GM12878 (cell line): ENCODE measurements around the gene ERC1. TPM values are rescaled to one million over a fixed set of nuclear protein-coding genes. Genes with fewer than 3 reads are reported as not detected.

Experiments
- ATAC-seq: fragments of 200-7000 bp; cut with Tn5 transposase; 3 replicates; pipeline ENCODE4 v1.9.1; 2020; ENCODE audit warnings: mild to moderate bottlenecking, moderate library complexity
- BruUV-seq: library from RNA; stranded (reverse); fragments of 400-500 nt; replicated peaks from 2 replicates; lab custom pipeline; 2021; lab: Mats Ljungman, UMichigan
- CTCF ChIA-PET: fragments of 300-600 bp; sonication (Branson Sonifier 250); formaldehyde crosslinking; extraction: SDS; loops from one replicate; lab custom pipeline; 2021; ENCODE audit warnings: inconsistent platforms; lab: Yijun Ruan, JAX
- POLR2A ChIA-PET: fragments of 350-600 bp; formaldehyde crosslinking; extraction: SDS; loops from one replicate; lab custom pipeline; 2021; ENCODE audit warnings: inconsistent platforms; lab: Charles Lee
- RAD21 ChIA-PET: fragments of 300-600 bp; sonication (Branson Sonifier 250); formaldehyde crosslinking; loops from one replicate; lab custom pipeline; 2023; ENCODE audit warnings: antibody characterized with exemption; ENCODE audit not compliant: unreplicated experiment; lab: Charles Lee
- SMC1A ChIA-PET: fragments of 300-600 bp; sonication (Branson Sonifier 250); formaldehyde crosslinking; loops from one replicate; lab custom pipeline; 2023; ENCODE audit not compliant: unreplicated experiment, uncharacterized antibody; lab: Charles Lee
- DNase-seq: peaks from one replicate; pipeline ENCODE4 v3.0.0-alpha.2; 2011; ENCODE audit warnings: low read depth, low spot score
- FAIRE-seq: peaks from 3 replicates; lab custom pipeline; 2011; peaks lifted over from hg19 to GRCh38; lab: Jason Lieb, UNC
- H2AFZ ChIP-seq: 2 replicates; pipeline ENCODE4 v1.6.0; 2011; ENCODE audit warnings: low read depth, low read length, control low read depth; ENCODE audit not compliant: control insufficient read depth
- H3K27ac ChIP-seq: 2 replicates; pipeline ENCODE4 v1.5.1; 2011; ENCODE audit warnings: control low read depth; ENCODE audit not compliant: control insufficient read depth, insufficient read depth
- H3K27me3 ChIP-seq, 2 experiments: replicated peaks in 1 of 2; 2 replicates each; pipeline versions ENCODE4 v1.6.0 to v1.6.1; 2011; ENCODE audit warnings: low read length in 1 of 2; ENCODE audit not compliant: control insufficient read depth in 2 of 2, insufficient read depth in 2 of 2
- H3K36me3 ChIP-seq, 2 experiments: 2 replicates each; pipeline ENCODE4 v1.5.1; 2011; ENCODE audit warnings: low read length in 1 of 2; ENCODE audit not compliant: control insufficient read depth in 2 of 2, insufficient read depth in 2 of 2
- H3K4me1 ChIP-seq: 2 replicates; pipeline ENCODE4 v1.6.1; 2011; ENCODE audit warnings: mild to moderate bottlenecking, low read length, moderate library complexity, mixed read lengths; ENCODE audit not compliant: control insufficient read depth, insufficient read depth
- H3K4me2 ChIP-seq: 2 replicates; pipeline ENCODE4 v1.6.0; 2011; ENCODE audit warnings: control low read depth; ENCODE audit not compliant: control insufficient read depth, insufficient read depth
- H3K4me3 ChIP-seq: fragments of 200-600 bp; sonication (generic); 2 replicates; pipeline ENCODE4 v1.5.1; 2016
- H3K79me2 ChIP-seq: 2 replicates; pipeline ENCODE4 v1.6.0; 2011; ENCODE audit warnings: low read length; ENCODE audit not compliant: control insufficient read depth, insufficient read depth
- H3K9ac ChIP-seq: 2 replicates; pipeline ENCODE4 v1.8.0; 2011; ENCODE audit warnings: low read length, control low read depth, mixed read lengths; ENCODE audit not compliant: control insufficient read depth, insufficient read depth
- H3K9me3 ChIP-seq: replicated peaks from 3 replicates; pipeline ENCODE4 v1.5.1; 2011; ENCODE audit warnings: mild to moderate bottlenecking, low read length; ENCODE audit not compliant: control insufficient read depth, insufficient read depth
- H4K20me1 ChIP-seq: 2 replicates; pipeline ENCODE4 v1.6.0; 2011; ENCODE audit not compliant: control insufficient read depth, insufficient read depth
- BCL11A ChIP-seq: IDR thresholded peaks from 2 replicates; pipeline ENCODE4 v1.6.1; 2011; ENCODE audit warnings: low read depth, low read length
- BRCA1 ChIP-seq: IDR thresholded peaks from 2 replicates; pipeline ENCODE4 v1.6.1; 2011; ENCODE audit warnings: low read depth, low read length, improper control_type of control experiment
- EGR1 ChIP-seq, 2 experiments: IDR thresholded peaks; 1 replicate in 1 of 2; 2 replicates in 1 of 2; pipeline ENCODE4 v1.6.1; 2011 to 2012; ENCODE audit warnings: low read depth in 2 of 2, low read length in 2 of 2, borderline replicate concordance in 1 of 2, mild to moderate bottlenecking in 1 of 2, moderate library complexity in 1 of 2
- IKZF1 ChIP-seq: fragments of 450-650 bp; conservative IDR thresholded peaks from 2 replicates; pipeline ENCODE4 v1.6.1; 2017; ENCODE audit warnings: antibody characterized with exemption, mild to moderate bottlenecking
- IRF4 ChIP-seq: IDR thresholded peaks from 2 replicates; pipeline ENCODE4 v1.6.1; 2011; ENCODE audit warnings: low read depth, low read length
- MEF2B ChIP-seq: fragments of 450-650 bp; IDR thresholded peaks from 2 replicates; pipeline ENCODE4 v1.6.1; 2018; ENCODE audit warnings: mild to moderate bottlenecking, moderate library complexity; ENCODE audit not compliant: partially characterized antibody, poor library complexity, severe bottlenecking
- NR2C2 ChIP-seq: IDR thresholded peaks from 2 replicates; pipeline ENCODE4 v1.6.1; 2011; ENCODE audit warnings: borderline replicate concordance, low read depth; ENCODE audit not compliant: control insufficient read depth, insufficient read length
- PKNOX1 ChIP-seq: fragments of 450-650 bp; IDR thresholded peaks from 2 replicates; pipeline ENCODE4 v1.6.1; 2016; ENCODE audit warnings: mild to moderate bottlenecking
- SMARCA5 ChIP-seq: fragments of 450-650 bp; IDR thresholded peaks from 2 replicates; pipeline ENCODE4 v1.6.1; 2017; ENCODE audit warnings: mild to moderate bottlenecking
- WGBS: methylation state at CpG from one replicate; pipeline ENCODE4 v1.1.6; 2016; ENCODE audit warnings: low lambda C conversion rate; ENCODE audit not compliant: insufficient replicate concordance, insufficient coverage; ENCODE audit errors: missing lambda C conversion rate; 5-methylcytosine and 5-hydroxymethylcytosine counted together
- in situ Hi-C: fragments of 300-500 bp; cut with MboI; formaldehyde crosslinking; loops from 9 replicates; pipeline ENCODE4 v1.14.3; 2018; ENCODE audit warnings: mixed read lengths
- intact Hi-C: fragments of 100-400 bp; cut with micrococcal nuclease; formaldehyde crosslinking; loops from one replicate; pipeline ENCODE4 v1.14.2; 2022; ENCODE audit not compliant: unreplicated experiment
- polyA plus RNA-seq, 11 experiments: library from polyadenylated mRNA; depleted of rRNA in 4 of 11; unstranded in 6 of 11; stranded (reverse) in 5 of 11; fragments of >200 nt; fragmentation: Nextera tagmentation in 4 of 11; fragmentation: Illumina TruSeq in 1 of 11; extraction: Ambion mirVana in 4 of 11; extraction: Trizol in 1 of 11; gene quantifications; 1 replicate in 1 of 11; 2 replicates in 10 of 11; pipeline versions ENCODE4 v1.2.1 to v1.2.3, GENCODE V29; 2011 to 2016; ENCODE audit warnings: inconsistent platforms in 2 of 11, missing spikeins in 2 of 11, low read depth in 1 of 11
- total RNA-seq, 4 experiments: library from RNA; depleted of rRNA in 3 of 4; stranded (reverse); fragments of >200 nt in 3 of 4; fragmentation: Illumina TruSeq in 1 of 4; extraction: Trizol in 1 of 4; gene quantifications; 2 replicates each; pipeline versions ENCODE4 v1.2.1 to v1.2.3, GENCODE V29; 2013 to 2021
- TF ChIP-seq, protein P1 (sequence below): IDR thresholded peaks from 2 replicates; pipeline ENCODE4 v1.6.1; 2012; ENCODE audit warnings: low read length, inconsistent platforms
- TF ChIP-seq, protein P2 (sequence below): fragments of 450-650 bp; IDR thresholded peaks from 2 replicates; pipeline ENCODE4 v1.6.1; 2018; ENCODE audit warnings: borderline replicate concordance, mild to moderate bottlenecking; ENCODE audit not compliant: partially characterized antibody

ERC1 gene
- total and polyA plus RNA-seq, 10 of the 15 experiments (the other 5 are each of a cell fraction or from before 2014, with no cell fraction given): 0.75 to 8.0 (median 5.0) TPM

DNA sequence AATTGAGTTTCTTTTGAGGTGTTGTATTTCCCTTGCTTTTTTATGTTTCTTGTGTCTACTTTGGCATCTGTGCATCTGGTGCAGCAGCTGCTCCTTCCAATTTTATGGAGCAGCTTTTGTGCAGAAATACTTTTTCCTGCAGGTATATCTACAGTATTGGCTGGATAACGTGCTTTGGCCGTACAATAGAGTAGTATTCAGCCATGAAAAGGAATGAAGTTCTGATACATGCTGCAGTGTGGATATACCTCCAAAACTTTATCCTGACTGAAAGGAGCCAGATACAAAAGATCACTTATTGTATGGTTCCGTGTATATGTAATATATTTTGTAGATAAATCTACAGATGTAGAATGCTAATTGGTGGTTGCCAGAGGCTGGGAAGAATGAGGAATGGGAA, 74.6 kb downstream of the ERC1 start:
- 32% methylated on average over 3 of the region's 3 CpGs for WGBS
- ChIA-PET CTCF (interaction anchor here (0.7 to 5.7 kb wide), 4 partner anchors 27 to 203 kb away, joined by 3 to 56 read pairs (median 4); no protein-coding TSS in a partner anchor), SMC1A (interaction anchor here (5.2 kb wide), 1 partner anchor 27 kb away, joined by 31 read pairs; no protein-coding TSS in a partner anchor), POLR2A (no interaction called here), RAD21 (interaction anchor here (1.3 kb wide), 1 partner anchor 517 kb away, joined by 3 read pairs; no protein-coding TSS in a partner anchor)
- Histone ChIP-seq H3K9me3 (peaks cover 8% of the 10 kb centered on the region), H3K4me1 (no peaks in the 10 kb centered on the region; the same call in 1 of the 2 replicates), H3K36me3 (no peaks in the 10 kb centered on the region), H3K27me3 (0 out of 4 replicates have a peak, but pooled peaks cover 0 to 1% of the 10 kb centered on the region in 2 experiments), H3K4me2 (no peak overlapping the region), H3K9ac (no peak overlapping the region), H4K20me1 (no peaks in the 10 kb centered on the region), H2AFZ (no peak overlapping the region), H3K4me3 (no peak overlapping the region), H3K27ac (no peak overlapping the region), H3K79me2 (no peaks in the 10 kb centered on the region)
- DNase-seq (no peak), ATAC-seq (no peak), FAIRE-seq (no peak)
- intact Hi-C loops: loop anchor here (2.0 to 5.0 kb wide), 2 partner anchors 42 to 517 kb away; no protein-coding TSS in a partner anchor
- no peak for TF ChIP-seq IKZF1
- in situ Hi-C loops: no loop called here
- BruUV-seq: no TSS peak

DNA sequence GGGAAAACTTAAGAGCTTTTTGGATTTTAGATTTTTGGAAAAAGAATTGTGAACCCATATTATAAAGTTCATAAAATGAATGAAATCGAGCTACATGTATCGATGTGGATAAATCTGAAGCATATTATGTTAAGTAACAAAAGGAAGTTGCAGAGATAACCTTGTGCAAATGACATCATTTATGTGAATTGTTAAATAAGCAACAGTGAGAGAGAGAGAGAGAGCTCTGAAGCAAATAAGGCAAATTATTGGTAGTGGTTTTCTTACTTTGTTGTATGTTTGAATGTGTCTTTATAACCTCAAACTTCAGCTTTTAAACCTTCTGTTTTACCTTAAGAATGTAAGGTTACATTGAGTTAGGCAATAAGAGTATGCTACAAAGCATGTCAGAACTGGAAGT, 78.8 kb downstream of the ERC1 start:
- Histone ChIP-seq H4K20me1 (no peaks in the 10 kb centered on the region), H3K36me3 (no peaks in the 10 kb centered on the region), H2AFZ (no peak overlapping the region), H3K4me3 (no peak overlapping the region), H3K27me3 (0 out of 4 replicates have a peak, but pooled peaks cover 0 to 2% of the 10 kb centered on the region in 2 experiments), H3K4me2 (no peak overlapping the region), H3K9ac (no peak overlapping the region), H3K9me3 (no peaks in the 10 kb centered on the region), H3K79me2 (no peaks in the 10 kb centered on the region), H3K27ac (no peak overlapping the region), H3K4me1 (no peaks in the 10 kb centered on the region; the same call in 1 of the 2 replicates)
- ChIA-PET RAD21 (interaction anchor here (1.3 to 1.9 kb wide), 2 partner anchors 23 to 513 kb away, joined by 3 to 10 read pairs; no protein-coding TSS in a partner anchor), CTCF (interaction anchor here (0.8 to 5.7 kb wide), 5 partner anchors 13 to 536 kb away, joined by 3 to 56 read pairs (median 6); no protein-coding TSS in a partner anchor), SMC1A (interaction anchor here (0.6 to 5.2 kb wide), 3 partner anchors 23 to 161 kb away, joined by 3 to 31 read pairs (median 4); no protein-coding TSS in a partner anchor), POLR2A (interaction anchor here (1.1 kb wide), 1 partner anchor 48 kb away, joined by 3 read pairs; no protein-coding TSS in a partner anchor)
- FAIRE-seq: no peak
- WGBS: 75% methylated on average over 2 of the region's 2 CpGs
- intact Hi-C loops (loop anchor here (5.0 kb wide), 1 partner anchor 37 kb away; no protein-coding TSS in a partner anchor), in situ Hi-C loops (no loop called here)
- BruUV-seq: no TSS peak
- ATAC-seq: no peak
- no peak for DNase-seq
- TF ChIP-seq, protein P1, sequence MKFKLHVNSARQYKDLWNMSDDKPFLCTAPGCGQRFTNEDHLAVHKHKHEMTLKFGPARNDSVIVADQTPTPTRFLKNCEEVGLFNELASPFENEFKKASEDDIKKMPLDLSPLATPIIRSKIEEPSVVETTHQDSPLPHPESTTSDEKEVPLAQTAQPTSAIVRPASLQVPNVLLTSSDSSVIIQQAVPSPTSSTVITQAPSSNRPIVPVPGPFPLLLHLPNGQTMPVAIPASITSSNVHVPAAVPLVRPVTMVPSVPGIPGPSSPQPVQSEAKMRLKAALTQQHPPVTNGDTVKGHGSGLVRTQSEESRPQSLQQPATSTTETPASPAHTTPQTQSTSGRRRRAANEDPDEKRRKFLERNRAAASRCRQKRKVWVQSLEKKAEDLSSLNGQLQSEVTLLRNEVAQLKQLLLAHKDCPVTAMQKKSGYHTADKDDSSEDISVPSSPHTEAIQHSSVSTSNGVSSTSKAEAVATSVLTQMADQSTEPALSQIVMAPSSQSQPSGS: no peak
- no peak for TF ChIP-seq EGR1 (IDR thresholded peaks at IDR 0.05; ENCODE audit: borderline replicate concordance in 1 of 2, low read depth in 2 of 2, low read length in 2 of 2)
- TF ChIP-seq SMARCA5: no peak
- TF ChIP-seq, protein P2, sequence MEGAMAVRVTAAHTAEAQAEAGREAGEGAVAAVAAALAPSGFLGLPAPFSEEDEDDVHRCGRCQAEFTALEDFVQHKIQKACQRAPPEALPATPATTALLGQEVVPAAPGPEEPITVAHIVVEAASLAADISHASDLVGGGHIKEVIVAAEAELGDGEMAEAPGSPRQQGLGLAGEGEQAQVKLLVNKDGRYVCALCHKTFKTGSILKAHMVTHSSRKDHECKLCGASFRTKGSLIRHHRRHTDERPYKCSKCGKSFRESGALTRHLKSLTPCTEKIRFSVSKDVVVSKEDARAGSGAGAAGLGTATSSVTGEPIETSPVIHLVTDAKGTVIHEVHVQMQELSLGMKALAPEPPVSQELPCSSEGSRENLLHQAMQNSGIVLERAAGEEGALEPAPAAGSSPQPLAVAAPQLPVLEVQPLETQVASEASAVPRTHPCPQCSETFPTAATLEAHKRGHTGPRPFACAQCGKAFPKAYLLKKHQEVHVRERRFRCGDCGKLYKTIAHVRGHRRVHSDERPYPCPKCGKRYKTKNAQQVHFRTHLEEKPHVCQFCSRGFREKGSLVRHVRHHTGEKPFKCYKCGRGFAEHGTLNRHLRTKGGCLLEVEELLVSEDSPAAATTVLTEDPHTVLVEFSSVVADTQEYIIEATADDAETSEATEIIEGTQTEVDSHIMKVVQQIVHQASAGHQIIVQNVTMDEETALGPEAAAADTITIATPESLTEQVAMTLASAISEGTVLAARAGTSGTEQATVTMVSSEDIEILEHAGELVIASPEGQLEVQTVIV: no peak
- TF ChIP-seq IRF4: no peak
- TF ChIP-seq BRCA1: no peak
- TF ChIP-seq NR2C2: no peak
- TF ChIP-seq MEF2B: no peak
- TF ChIP-seq PKNOX1: no peak
- no peak for TF ChIP-seq BCL11A
